OCI-LY7 (cell line): Measurements from ENCODE around the gene H2BK1. TPM values are rescaled to one million over a fixed set of nuclear protein-coding genes. Genes with fewer than 3 reads are reported as not detected.

ENCODE experiments used
- BruUV-seq: library from RNA; stranded (reverse); fragments of 400-500 nt; replicated peaks from 2 replicates; lab custom pipeline; 2021; lab: Mats Ljungman, UMichigan
- CTCF ChIA-PET: fragments of 300-600 bp; sonication (Branson Sonifier 250); formaldehyde crosslinking; loops from one replicate; lab custom pipeline; 2022; ENCODE audit warnings: antibody characterized with exemption; ENCODE audit not compliant: unreplicated experiment; lab: Charles Lee
- POLR2A ChIA-PET: fragments of 300-600 bp; sonication (Branson Sonifier 250); formaldehyde crosslinking; loops from one replicate; lab custom pipeline; 2022; ENCODE audit warnings: antibody characterized with exemption; lab: Charles Lee
- DNase-seq: peaks from one replicate; pipeline ENCODE4 v3.0.0-alpha.2; 2015; ENCODE audit warnings: low spot score
- H2AFZ ChIP-seq: fragments of 200-600 bp; sonication (generic), shearing (Covaris generic); 2 replicates; pipeline ENCODE4 v1.6.1; 2014; ENCODE audit warnings: mild to moderate bottlenecking, antibody characterized with exemption, low read length, moderate library complexity
- H3K27ac ChIP-seq: fragments of 200-600 bp; sonication (generic); 2 replicates; pipeline ENCODE4 v1.5.1; 2014; ENCODE audit warnings: mixed run types, low read depth, mild to moderate bottlenecking, moderate library complexity, low read length, inconsistent platforms; ENCODE audit not compliant: poor library complexity, severe bottlenecking
- H3K36me3 ChIP-seq: fragments of 200-600 bp; sonication (generic); 2 replicates; pipeline ENCODE4 v1.6.1; 2014; ENCODE audit warnings: mild to moderate bottlenecking, antibody characterized with exemption, low read length, moderate library complexity, mixed read lengths; ENCODE audit not compliant: insufficient read depth
- H3K4me1 ChIP-seq: fragments of 200-600 bp; sonication (generic); 2 replicates; pipeline ENCODE4 v1.5.1; 2014; ENCODE audit warnings: mild to moderate bottlenecking, low read length; ENCODE audit not compliant: insufficient read depth, poor library complexity, severe bottlenecking
- H3K4me2 ChIP-seq: fragments of 200-600 bp; sonication (generic); 2 replicates; pipeline ENCODE4 v1.6.1; 2014; ENCODE audit warnings: mild to moderate bottlenecking, low read length
- H3K4me3 ChIP-seq: fragments of 200-600 bp; sonication (generic); 2 replicates; pipeline ENCODE4 v1.5.1; 2014; ENCODE audit warnings: mild to moderate bottlenecking, low read depth, low read length; ENCODE audit not compliant: poor library complexity, severe bottlenecking
- H3K79me2 ChIP-seq: fragments of 200-600 bp; sonication (generic); 2 replicates; pipeline ENCODE4 v1.6.1; 2016; ENCODE audit warnings: low read depth, mild to moderate bottlenecking, low read length, moderate library complexity, mixed read lengths; ENCODE audit not compliant: insufficient read depth
- H3K9me2 ChIP-seq: fragments of 200-600 bp; sonication (generic); 2 replicates; pipeline ENCODE4 v1.6.1; 2016; ENCODE audit warnings: mild to moderate bottlenecking, low read length, mixed read lengths; ENCODE audit not compliant: insufficient read depth
- H3K9me3 ChIP-seq: fragments of 200-600 bp; sonication (generic); 2 replicates; pipeline ENCODE4 v1.6.1; 2014; ENCODE audit warnings: mild to moderate bottlenecking, mixed run types, low read length, mixed read lengths
- H4K20me1 ChIP-seq: fragments of 200-600 bp; sonication (generic); 2 replicates; pipeline ENCODE4 v1.6.1; 2014; ENCODE audit warnings: mild to moderate bottlenecking, antibody characterized with exemption, low read length, moderate library complexity, mixed read lengths; ENCODE audit not compliant: insufficient read depth
- EZH2phosphoT487 ChIP-seq: fragments of 200-600 bp; sonication (generic); IDR thresholded peaks from 2 replicates; pipeline ENCODE4 v1.6.1; 2018; ENCODE audit warnings: low read depth, borderline replicate concordance, mild to moderate bottlenecking, mixed run types, antibody characterized with exemption, low read length, moderate library complexity, mixed read lengths
- intact Hi-C: fragments of 100-400 bp; cut with micrococcal nuclease; formaldehyde crosslinking; loops from one replicate; pipeline ENCODE4 v1.10.0; 2022; ENCODE audit not compliant: unreplicated experiment
- total RNA-seq, 2 experiments: library from RNA; depleted of rRNA in 1 of 2; stranded (reverse); fragments of >200 nt in 1 of 2; shearing (Covaris generic) in 1 of 2; gene quantifications; 2 replicates each; pipeline ENCODE4 v1.2.3, GENCODE V29; 2014 to 2022
- TF ChIP-seq, protein P1 (sequence below): fragments of 200-600 bp; sonication (generic); conservative IDR thresholded peaks from 2 replicates; pipeline ENCODE4 v1.5.1; 2014; ENCODE audit warnings: mild to moderate bottlenecking, antibody characterized with exemption, low read length, moderate library complexity, mixed read lengths

H2BK1 gene
- total RNA-seq, 2 experiments from 2014 or later = not detected

DNA sequence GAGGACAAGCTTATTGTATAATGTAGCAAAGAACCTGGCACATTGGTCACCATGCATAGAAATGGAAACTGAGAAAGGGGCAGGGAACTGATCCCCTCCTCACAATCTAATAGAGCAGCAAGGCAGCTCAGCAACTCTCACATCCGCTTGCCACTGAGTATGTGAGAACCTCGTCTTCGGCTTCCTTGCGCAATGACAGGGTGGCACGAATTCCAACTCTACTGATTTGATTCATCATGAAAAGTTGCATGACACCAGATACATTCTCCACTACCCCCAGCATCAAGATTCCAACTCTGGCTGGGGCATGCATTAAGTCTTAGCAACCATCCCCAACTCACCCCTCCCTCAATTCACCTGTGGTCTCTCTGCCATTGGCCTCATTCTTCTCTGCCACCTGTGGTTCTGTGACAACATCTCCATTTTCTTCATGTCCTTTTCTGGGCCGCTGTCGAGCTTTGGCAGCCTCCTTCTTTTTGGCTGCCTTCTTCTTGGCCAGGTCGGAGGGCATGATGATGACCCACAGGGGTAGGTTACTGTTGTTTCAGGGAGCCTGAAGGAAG is 15.7 kb upstream of the H2BK1 start:
- CTCF ChIA-PET = interaction anchor here (0.9 kb wide), 1 partner anchor 18 kb away, joined by 4 read pairs; no protein-coding TSS in a partner anchor
- Histone ChIP-seq H3K4me3 (peak overlapping the region; percentile 94), H3K79me2 (peaks cover 22% of the 10 kb centered on the region), H3K9me2 (no peaks in the 10 kb centered on the region), H3K4me2 (peak overlapping the region; percentile 100), H3K27ac (no peak overlapping the region), H4K20me1 (peaks cover 4% of the 10 kb centered on the region), H2AFZ (no peak overlapping the region), H3K4me1 (peaks cover 22% of the 10 kb centered on the region), H3K9me3 (no peaks in the 10 kb centered on the region), H3K36me3 (peaks cover 44% of the 10 kb centered on the region)
- POLR2A ChIA-PET = interaction anchor here (0.6 kb wide), 1 partner anchor 656 kb away, joined by 3 read pairs; no protein-coding TSS in a partner anchor
- intact Hi-C loops = loop anchor here (5.0 kb wide), 1 partner anchor 144 kb away; the partner anchor contains the start of genes FASTK and TMUB1
- TF ChIP-seq EZH2phosphoT487 = no peak
- TF ChIP-seq, protein P1, sequence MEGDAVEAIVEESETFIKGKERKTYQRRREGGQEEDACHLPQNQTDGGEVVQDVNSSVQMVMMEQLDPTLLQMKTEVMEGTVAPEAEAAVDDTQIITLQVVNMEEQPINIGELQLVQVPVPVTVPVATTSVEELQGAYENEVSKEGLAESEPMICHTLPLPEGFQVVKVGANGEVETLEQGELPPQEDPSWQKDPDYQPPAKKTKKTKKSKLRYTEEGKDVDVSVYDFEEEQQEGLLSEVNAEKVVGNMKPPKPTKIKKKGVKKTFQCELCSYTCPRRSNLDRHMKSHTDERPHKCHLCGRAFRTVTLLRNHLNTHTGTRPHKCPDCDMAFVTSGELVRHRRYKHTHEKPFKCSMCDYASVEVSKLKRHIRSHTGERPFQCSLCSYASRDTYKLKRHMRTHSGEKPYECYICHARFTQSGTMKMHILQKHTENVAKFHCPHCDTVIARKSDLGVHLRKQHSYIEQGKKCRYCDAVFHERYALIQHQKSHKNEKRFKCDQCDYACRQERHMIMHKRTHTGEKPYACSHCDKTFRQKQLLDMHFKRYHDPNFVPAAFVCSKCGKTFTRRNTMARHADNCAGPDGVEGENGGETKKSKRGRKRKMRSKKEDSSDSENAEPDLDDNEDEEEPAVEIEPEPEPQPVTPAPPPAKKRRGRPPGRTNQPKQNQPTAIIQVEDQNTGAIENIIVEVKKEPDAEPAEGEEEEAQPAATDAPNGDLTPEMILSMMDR = no peak
- no TSS peak for BruUV-seq
- DNase-seq = no peak

DNA sequence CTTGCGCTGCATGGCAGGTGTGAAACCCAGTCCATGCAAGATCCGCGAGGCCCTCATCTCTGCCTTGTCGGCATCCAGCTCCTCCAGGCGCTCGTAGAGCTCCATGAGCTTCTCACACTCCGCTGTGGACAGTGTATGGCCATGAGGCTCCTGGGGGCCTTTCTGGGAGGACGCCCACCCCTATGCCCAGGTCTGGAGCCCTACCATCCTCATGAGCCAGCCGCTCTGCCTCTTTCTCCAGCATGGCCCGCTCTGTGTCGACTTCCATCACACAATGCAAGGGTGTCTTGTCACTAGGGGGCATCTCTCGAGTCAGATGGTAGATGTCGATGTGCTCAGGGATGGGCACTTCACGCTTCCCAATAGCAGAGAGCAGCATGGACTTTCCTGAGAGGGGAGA is 13.4 kb upstream of the H2BK1 start:
- CTCF ChIA-PET = no interaction called here
- no TSS peak for BruUV-seq
- H3K4me3 ChIP-seq = no peak overlapping the region
- no peak overlapping the region for H2AFZ ChIP-seq
- no peak for DNase-seq
- POLR2A ChIA-PET = interaction anchor here (0.7 kb wide), 1 partner anchor 427 kb away, joined by 3 read pairs; no protein-coding TSS in a partner anchor
- H3K4me2 ChIP-seq = no peak overlapping the region
- H3K36me3 ChIP-seq = peaks cover 67% of the 10 kb centered on the region
- peaks cover 22% of the 10 kb centered on the region for H3K79me2 ChIP-seq
- H3K9me2 ChIP-seq = no peaks in the 10 kb centered on the region
- intact Hi-C loops = no loop called here
- H4K20me1 ChIP-seq = peaks cover 4% of the 10 kb centered on the region
- H3K27ac ChIP-seq = no peak overlapping the region
- H3K4me1 ChIP-seq = peaks cover 22% of the 10 kb centered on the region
- TF ChIP-seq, protein P1 = 0 out of 2 replicates have a peak, but pooled peaks have one; percentile 22
- no peak for TF ChIP-seq EZH2phosphoT487
- no peaks in the 10 kb centered on the region for H3K9me3 ChIP-seq

DNA sequence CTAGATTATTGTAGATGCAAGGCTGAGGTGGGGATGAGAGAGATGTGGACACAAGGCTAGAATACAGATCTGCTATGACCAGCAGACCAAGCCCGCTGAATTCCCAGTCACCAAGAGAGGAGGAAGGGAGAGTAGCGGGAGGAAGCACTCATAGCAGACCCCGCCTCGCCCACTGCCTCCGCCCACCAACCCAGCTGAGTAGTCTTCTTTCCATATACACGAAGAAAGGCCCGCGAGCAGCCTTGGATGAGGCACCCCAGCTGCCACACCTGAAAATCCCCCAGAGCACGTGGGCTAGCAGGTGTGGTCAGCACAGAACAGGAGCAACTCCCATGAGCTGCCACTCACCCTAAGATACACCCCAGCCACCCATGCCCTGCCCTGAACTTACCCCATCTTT is 7.9 kb upstream of the H2BK1 start:
- no peak overlapping the region for H3K4me2 ChIP-seq
- H3K4me1 ChIP-seq = no peaks in the 10 kb centered on the region
- H3K9me2 ChIP-seq = no peaks in the 10 kb centered on the region
- no peaks in the 10 kb centered on the region; the same call in 1 of the 2 replicates for H4K20me1 ChIP-seq
- H3K36me3 ChIP-seq = peaks cover 96% of the 10 kb centered on the region
- no peaks in the 10 kb centered on the region for H3K79me2 ChIP-seq
- no peak overlapping the region for H3K27ac ChIP-seq
- H2AFZ ChIP-seq = no peak overlapping the region
- H3K4me3 ChIP-seq = no peak overlapping the region
- no peaks in the 10 kb centered on the region for H3K9me3 ChIP-seq
- ChIA-PET CTCF (no interaction called here), POLR2A (no interaction called here)
- no TSS peak for BruUV-seq
- DNase-seq = no peak
- TF ChIP-seq EZH2phosphoT487 = no peak
- TF ChIP-seq, protein P1 = no peak
- intact Hi-C loops = no loop called here
